ENCODE results near the gene GLIS2. TPM values are rescaled to one million over a fixed set of nuclear protein-coding genes. Genes with fewer than 3 reads are reported as not detected.
A peak's percentile ranks its signal among the peaks of the same experiment; 100 is the strongest.

The GLIS2 gene
- total RNA-seq (2012; rRNA removed) = 0.36 and 0.56 TPM in 2 replicates
- 8.4 and 9.0 TPM in 2 replicates for polyA plus RNA-seq (2012; rRNA removed)
- polyA plus RNA-seq (2012; cell fraction: cytosol; rRNA removed) = 6.1 and 12.6 TPM in 2 replicates
- polyA plus RNA-seq (2012; cell fraction: nucleus; rRNA removed; ENCODE audit: low replicate concordance) = 15.5 and 36.4 TPM in 2 replicates
- Bru-seq, nascent RNA = percentile 52 among the genes with signal in this experiment
- percentile 56 among the genes with signal in this experiment for BruChase-seq, experiment 1, labeled RNA remaining after a 6-hour chase
- BruChase-seq, experiment 2, labeled RNA remaining after a 2-hour chase = percentile 54 among the genes with signal in this experiment
- long read RNA-seq, partial matches to known transcripts = 2 of 20 reads
- long read RNA-seq, other reads (novel, unspliced or antisense) = 18 of 20 reads

DNA sequence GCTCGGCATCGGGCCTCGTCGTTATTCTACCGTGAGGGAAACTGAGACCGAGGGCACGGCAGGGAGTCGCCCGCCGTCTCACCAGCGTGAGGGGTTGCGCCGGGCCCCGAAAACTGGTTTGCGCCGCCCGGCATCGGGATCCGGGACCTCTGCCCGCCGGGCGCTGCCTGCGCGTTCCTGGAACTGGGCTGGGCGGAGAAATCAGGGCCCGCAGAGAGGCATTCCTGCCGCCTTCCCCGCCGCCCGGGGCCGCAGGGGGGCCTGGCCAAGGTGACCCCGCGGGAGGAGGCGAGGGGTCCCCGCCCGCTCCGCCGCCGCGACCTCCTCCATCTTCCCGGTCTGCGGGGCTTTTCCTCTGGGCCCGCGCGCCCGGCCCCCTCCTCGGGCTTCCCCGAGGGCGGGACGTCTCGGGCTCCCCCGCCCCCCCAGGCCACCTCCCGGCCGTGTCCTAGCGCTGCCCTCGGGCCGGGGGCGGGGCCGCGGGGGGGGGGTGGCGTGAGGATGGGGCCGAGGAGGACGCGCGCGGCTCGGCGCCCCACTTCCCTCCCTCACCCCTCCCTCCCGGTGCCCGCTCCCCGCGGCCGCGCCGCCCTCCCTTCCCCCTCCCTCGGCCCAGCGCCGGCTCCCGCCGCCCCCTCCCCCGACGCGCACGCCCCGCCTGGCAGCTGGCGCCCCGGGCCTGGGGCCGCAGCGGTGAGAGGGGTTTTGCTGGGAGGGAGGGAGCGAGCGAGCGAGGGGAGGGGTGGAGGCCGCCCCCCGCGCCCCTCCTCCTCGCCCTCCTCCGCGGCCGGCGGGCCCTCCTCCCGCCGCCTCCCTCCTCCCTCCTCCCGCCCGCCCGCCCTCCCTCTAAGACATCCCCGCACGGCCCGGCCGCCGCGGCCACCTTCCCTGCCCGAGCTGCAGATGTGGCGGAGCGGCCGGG lies at the start of gene GLIS2:
GLIS2 (plus strand) TSS at position 882 of the 922 bp plus-strand sequence. CDS start 16,214 bp downstream, outside the sequence.
- Histone ChIP-seq H2BK5ac (ENCODE audit: low read depth, low read length, poor library complexity, severe bottlenecking) (peak within 1 kb of the TSS; percentile 86), H3K4me1 (ENCODE audit: control insufficient read depth, insufficient read depth, low read length) (peaks cover 22% of the 10 kb centered on the region), H3K14ac (replicated peaks; ENCODE audit: low read depth, low read length) (peak within 1 kb of the TSS; percentile 92), H2AK9ac (replicated peaks; ENCODE audit: low read depth, low read length, poor library complexity) (peak within 1 kb of the TSS; percentile 98), H2AFZ (replicated peaks; ENCODE audit: low read length, poor library complexity) (peak within 1 kb of the TSS; percentile 97), H3K27ac (ENCODE audit: insufficient read depth, low read length) (peak within 1 kb of the TSS; percentile 73), H3K23ac (ENCODE audit: low read depth, low read length) (peak within 1 kb of the TSS; percentile 59), H3K36me3 (ENCODE audit: control insufficient read depth, insufficient read depth, low read length) (no peaks in the 10 kb centered on the region), H3K4me3 (ENCODE audit: insufficient read depth, low read depth, low read length) (peak within 1 kb of the TSS; percentile 74), H3K9me3 (ENCODE audit: control insufficient read depth, insufficient read depth, low read length) (no peaks in the 10 kb centered on the region), H3K4ac (ENCODE audit: low read depth, low read length) (peak within 1 kb of the TSS; percentile 94), H2BK15ac (ENCODE audit: low read depth, low read length) (peak within 1 kb of the TSS; percentile 81; the same call in 1 of the 3 replicates), H3K27me3 (ENCODE audit: control insufficient read depth, insufficient read depth, low read length) (no peaks in the 10 kb centered on the region), H2AK5ac (ENCODE audit: low read depth, low read length) (peak within 1 kb of the TSS; percentile 66), H4K91ac (ENCODE audit: insufficient read depth, low read depth, low read length) (peak within 1 kb of the TSS; percentile 89), H3K9me1 (ENCODE audit: insufficient read depth, low read length) (peaks cover 13% of the 10 kb centered on the region), H3K9ac (ENCODE audit: low read depth, low read length) (peak within 1 kb of the TSS; percentile 68), H4K5ac (ENCODE audit: low read depth, low read length) (peak within 1 kb of the TSS; percentile 76), H3K18ac (ENCODE audit: low read depth, low read length) (peak within 1 kb of the TSS; percentile 39), H2BK20ac (ENCODE audit: low read depth, low read length) (peak within 1 kb of the TSS; percentile 84), H3K56ac (ENCODE audit: extremely low read depth, insufficient read depth, low read length) (peak within 1 kb of the TSS; percentile 57), H4K20me1 (ENCODE audit: insufficient read depth, low read length) (peaks cover 40% of the 10 kb centered on the region), H4K8ac (ENCODE audit: low read depth in 2 of 2, low read length in 2 of 2) (peak within 1 kb of the TSS; percentile 46 to 76; a peak in 3 of 4 replicates), H3K79me1 (ENCODE audit: low read depth in 1 of 2, low read length in 2 of 2) (peaks cover 6 to 44% of the 10 kb centered on the region in 2 experiments; a peak in 3 of 4 replicates), H2BK120ac (ENCODE audit: low read depth, low read length) (peak within 1 kb of the TSS; percentile 89), H3K4me2 (ENCODE audit: low read depth, low read length) (peak within 1 kb of the TSS; percentile 76)
- WGBS, 2 experiments (ENCODE audit: extremely low coverage in 2 of 2, insufficient read length in 1 of 2) = 0% methylated on average over 16 of the region's 115 CpGs; no CpG with 5 or more reads in 1 of the 2 experiments
- DNase-seq = peak; percentile 82
- dilution Hi-C loops (cut with HindIII; ENCODE audit: low sequenced_read_pairs, unreplicated experiment) = no loop called here
- intact Hi-C loops (cut with micrococcal nuclease) = loop anchor here (2.0 to 5.0 kb wide), 2 partner anchors 35 to 43 kb away; partner anchors contain the start of genes PAM16 and TFAP4
- in situ Hi-C loops (cut with MboI; ENCODE audit: low sequenced_read_pairs) = no loop called here
- TF ChIP-seq CHD1 (IDR thresholded peaks at IDR 0.05; ENCODE audit: low read depth, low read length) = no peak
- peak; percentile 89 for TF ChIP-seq MAZ (IDR thresholded peaks at IDR 0.05; ENCODE audit: borderline replicate concordance, low read depth, low read length)
- CTCF ChIA-PET = interaction anchor here (0.8 kb wide), 1 partner anchor 25 kb away, joined by 3 read pairs; no protein-coding TSS in a partner anchor
- BruUV-seq (replicated peaks) = no TSS peak
- ATAC-seq (ENCODE audit: low read depth) = peak; percentile 82
- POLR2A ChIA-PET (ENCODE audit: unreplicated experiment) = interaction anchor here (0.7 to 1.1 kb wide), 3 partner anchors 11 to 101 kb away, joined by 3 to 9 read pairs (median 3); partner anchors contain the start of gene CORO7

Measured in IMR-90 (cell line).